Measurements from ENCODE around the gene C5orf15.
"Not testable (repeated sequence)": the region's sequence is repeated elsewhere in the genome, so short reads cannot be mapped to it uniquely, and the experiment has no call there.

The C5orf15 gene

GRCh38 chr5:133938039-133938821 lies 30.2 kb downstream of the C5orf15 start:
- Histone ChIP-seq H3K4me1 (peaks cover 0 to 22% (median 9%) of the 10 kb centered on the region in 4 donors), H3K36me3 (no peaks in the 10 kb centered on the region)
- peak in 1 of 2 donors; percentile 31 for DNase-seq

GRCh38 chr5:133937628-133938027 lies 30.8 kb downstream of the C5orf15 start:
- H3K27ac ChIP-seq; H3K36me3 ChIP-seq; H3K9me3 ChIP-seq; H3K27me3 ChIP-seq; H3K4me3 ChIP-seq; intact Hi-C loops (cut with DNase I; ENCODE audit: low total_unique reads): not testable (repeated sequence)
- DNase-seq: peak in 1 of 2 donors; percentile 25
- peaks cover 0 to 22% (median 6%) of the 10 kb centered on the region in 4 donors for H3K4me1 ChIP-seq

More at GRCh38 chr5:133938039-133938821, 30.2 kb downstream of the C5orf15 start:
- H3K27me3 ChIP-seq: no peaks in the 10 kb centered on the region
- H3K27ac ChIP-seq: no peak overlapping the region
- H3K4me3 ChIP-seq: no peak overlapping the region
- H3K9me3 ChIP-seq: no peaks in the 10 kb centered on the region
- TF ChIP-seq CTCF (IDR thresholded peaks at IDR 0.05): no peak
- intact Hi-C loops (cut with DNase I; ENCODE audit: low total_unique reads): no loop called here

- TF ChIP-seq CTCF (IDR thresholded peaks at IDR 0.05): no peak
- Histone ChIP-seq H3K9me3 (no peaks in the 10 kb centered on the region), H3K4me3 (no peak overlapping the region), H3K27me3 (no peaks in the 10 kb centered on the region), H3K27ac (no peak overlapping the region), H3K4me1 (peaks cover 0 to 22% (median 5%) of the 10 kb centered on the region in 4 donors), H3K36me3 (no peaks in the 10 kb centered on the region)
- intact Hi-C loops (cut with DNase I; ENCODE audit: low total_unique reads): no loop called here
- DNase-seq: peak in 1 of 2 donors; percentile 19
These were observed 31.8 kb downstream of the C5orf15 start for GRCh38 chr5:133936651-133937015.

GRCh38 chr5:133935991-133936650 lies 32.3 kb downstream of the C5orf15 start:
- intact Hi-C loops (cut with DNase I; ENCODE audit: low total_unique reads); H3K27me3 ChIP-seq; H3K27ac ChIP-seq; H3K4me3 ChIP-seq; H3K36me3 ChIP-seq; H3K9me3 ChIP-seq; DNase-seq: not testable (repeated sequence)
- peaks cover 0 to 22% (median 5%) of the 10 kb centered on the region in 4 donors for H3K4me1 ChIP-seq

GRCh38 chr5:133935667-133935940 lies 32.8 kb downstream of the C5orf15 start:
- intact Hi-C loops (cut with DNase I; ENCODE audit: low total_unique reads): no loop called here
- peaks cover 0 to 27% (median 6%) of the 10 kb centered on the region in 4 donors for H3K4me1 ChIP-seq

More at GRCh38 chr5:133935667-133935940, 32.8 kb downstream of the C5orf15 start:
- no peaks in the 10 kb centered on the region for H3K9me3 ChIP-seq
- TF ChIP-seq CTCF (IDR thresholded peaks at IDR 0.05): no peak
- H3K4me3 ChIP-seq: no peak overlapping the region
- no peaks in the 10 kb centered on the region for H3K27me3 ChIP-seq
- peak in 1 of 2 donors; percentile 44 for DNase-seq
- H3K36me3 ChIP-seq: no peaks in the 10 kb centered on the region
- H3K27ac ChIP-seq: no peak overlapping the region
